HPDE6-E6E7 (cell line): ENCODE data around the gene SYNGAP1.
"Not testable (repeated sequence)": the region's sequence is repeated elsewhere in the genome, so short reads cannot be mapped to it uniquely, and the experiment has no call there.

ENCODE experiments used
- DNase-seq: peaks from one replicate; pipeline ENCODE4 v3.0.0; 2011; ENCODE audit warnings: missing footprints; ENCODE audit errors: extremely low spot score

SYNGAP1 gene

GRCh38 chr6:33419580-33420490 lies at the start of gene SYNGAP1:
Gene SYNGAP1, plus strand, starts transcription at chr6:33420065. Its CDS starts 200 bp downstream, at chr6:33420265.
- no peak for DNase-seq

GRCh38 chr6:33371901-33372300 lies 48.0 kb upstream of the SYNGAP1 start:
- not testable (repeated sequence) for DNase-seq

- DNase-seq: no peak
These were observed 47.2 kb upstream of the SYNGAP1 start for GRCh38 chr6:33372526-33373123.

- DNase-seq: no peak
These were observed 45.6 kb upstream of the SYNGAP1 start for GRCh38 chr6:33373960-33374910.

GRCh38 chr6:33375143-33375671 lies 44.7 kb upstream of the SYNGAP1 start:
- DNase-seq: no peak

- DNase-seq: no peak
These were observed 42.7 kb upstream of the SYNGAP1 start for GRCh38 chr6:33377171-33377570.

GRCh38 chr6:33379184-33379583 lies 40.7 kb upstream of the SYNGAP1 start:
- DNase-seq: not testable (repeated sequence)

- DNase-seq: no peak
These were observed 39.4 kb upstream of the SYNGAP1 start for GRCh38 chr6:33380272-33380981.

- no peak for DNase-seq
These were observed 36.3 kb upstream of the SYNGAP1 start for GRCh38 chr6:33383427-33384185.

- peak; percentile 63 for DNase-seq
These were observed 35.3 kb upstream of the SYNGAP1 start for GRCh38 chr6:33384581-33385020.

GRCh38 chr6:33390173-33390572 lies 29.7 kb upstream of the SYNGAP1 start:
- no peak for DNase-seq

GRCh38 chr6:33390767-33391277 lies 29.0 kb upstream of the SYNGAP1 start:
- no peak for DNase-seq

GRCh38 chr6:33391278-33391921 lies 28.5 kb upstream of the SYNGAP1 start, which contains the start of gene KIFC1:
Gene KIFC1, plus strand, starts transcription at chr6:33391823. Its CDS starts 163 bp downstream, at chr6:33391986.
- DNase-seq: peak; percentile 98

GRCh38 chr6:33391922-33392594 lies 27.8 kb upstream of the SYNGAP1 start:
- DNase-seq: no peak

GRCh38 chr6:33392595-33392948 lies 27.3 kb upstream of the SYNGAP1 start:
- no peak for DNase-seq

GRCh38 chr6:33392979-33393378 lies 26.9 kb upstream of the SYNGAP1 start:
- no peak for DNase-seq

GRCh38 chr6:33397541-33397940 lies 22.3 kb upstream of the SYNGAP1 start:
- DNase-seq: no peak

- not testable (repeated sequence) for DNase-seq
These were observed 21.3 kb upstream of the SYNGAP1 start for GRCh38 chr6:33398601-33399000.

GRCh38 chr6:33399881-33400280 lies 20.0 kb upstream of the SYNGAP1 start:
- not testable (repeated sequence) for DNase-seq
